GM21423 (cell line): ENCODE measurements around the gene CADM1.

Source experiments
- ATAC-seq: cut with Tn5 transposase; IDR thresholded peaks from one replicate; pipeline ENCODE4 v1.9.1; 2021; ENCODE audit warnings: mild to moderate bottlenecking, moderate library complexity; ENCODE audit not compliant: unreplicated experiment

CADM1 gene

DNA sequence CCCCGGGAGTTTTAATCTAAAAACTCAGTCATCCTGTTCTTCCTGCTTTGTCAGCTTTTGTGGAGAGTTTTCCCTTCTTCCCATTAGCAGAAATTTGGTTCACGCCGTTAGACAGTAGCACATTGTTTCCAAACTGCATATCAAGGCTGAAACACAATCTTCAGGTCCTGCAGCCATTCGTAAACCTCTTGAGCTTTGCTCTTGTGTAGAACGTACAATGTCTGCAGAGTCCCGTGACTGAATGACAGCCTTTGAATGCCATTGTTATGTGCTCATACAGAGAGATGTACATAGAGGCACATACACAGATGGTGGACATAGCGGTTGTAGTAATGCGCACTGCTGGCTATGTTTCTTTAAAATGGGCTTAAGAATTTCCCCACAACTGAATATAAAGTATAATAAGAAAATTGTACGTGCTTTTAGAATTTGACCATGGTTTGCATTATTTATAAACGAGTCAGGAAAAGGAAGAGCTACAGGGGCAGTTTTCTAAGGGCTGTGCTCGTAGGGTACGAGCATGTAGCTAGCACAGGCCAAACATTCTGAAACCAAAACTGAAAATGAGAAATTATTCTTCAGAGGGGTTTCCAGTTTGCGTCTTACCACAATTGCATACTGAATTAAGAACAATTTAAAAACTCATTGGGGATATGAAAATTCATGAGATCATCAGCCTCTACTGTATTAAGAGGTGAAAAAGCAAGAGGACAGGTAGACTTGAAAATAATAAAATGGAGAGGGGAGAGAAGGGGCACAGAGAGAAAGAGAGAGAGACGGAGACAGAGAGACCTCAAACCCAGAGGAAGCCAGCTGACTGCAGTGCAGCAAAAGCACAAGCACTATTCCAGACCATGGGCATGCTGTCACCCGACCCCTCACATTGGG lies 310.1 kb downstream of the CADM1 start:
- peak; percentile 64 for ATAC-seq

DNA sequence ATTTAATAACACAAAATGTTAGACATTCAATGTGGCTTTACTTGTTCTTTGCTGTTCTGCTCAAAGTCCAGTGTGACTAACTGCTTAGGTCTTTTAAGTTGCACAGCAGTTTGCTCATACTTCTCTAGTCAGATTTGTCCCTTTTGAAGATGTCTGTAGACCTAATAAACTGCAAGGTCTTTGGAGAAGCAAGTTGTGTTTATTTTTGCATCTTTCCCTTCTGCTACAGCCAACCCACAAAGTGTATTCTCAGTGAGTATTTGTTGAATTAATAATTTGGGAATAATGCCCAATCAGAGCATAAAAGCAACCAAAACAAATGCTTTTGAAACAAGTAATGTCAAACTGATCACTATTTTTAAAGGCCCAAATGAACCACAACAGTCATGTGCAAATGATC lies 312.5 kb downstream of the CADM1 start:
- no peak for ATAC-seq

GRCh38 chr11:115190196-115190595 lies 314.0 kb downstream of the CADM1 start:
- ATAC-seq = no peak

GRCh38 chr11:115188898-115189278 lies 315.3 kb downstream of the CADM1 start:
- ATAC-seq = no peak

GRCh38 chr11:115188188-115188897 lies 315.9 kb downstream of the CADM1 start:
- ATAC-seq = no peak

GRCh38 chr11:115185931-115186330 lies 318.3 kb downstream of the CADM1 start:
- no peak for ATAC-seq

DNA sequence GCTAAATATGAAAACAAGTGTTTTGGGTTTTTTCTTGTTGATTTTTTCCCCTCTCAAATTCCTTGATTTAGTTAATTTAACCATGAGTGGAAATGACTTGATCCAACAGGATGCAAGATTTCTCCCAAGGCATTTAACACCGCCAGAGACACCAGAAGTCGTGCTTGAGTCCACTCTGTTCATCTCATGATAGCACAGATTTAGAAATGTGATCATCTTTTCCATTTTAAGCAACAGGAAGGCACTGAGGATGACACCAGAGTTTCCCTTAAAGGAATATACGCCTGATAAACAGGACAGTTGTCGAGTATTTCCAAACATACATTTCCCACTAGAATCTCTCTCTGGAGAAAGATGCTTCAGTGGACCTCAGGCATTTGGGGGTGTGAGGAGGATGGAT lies 318.7 kb downstream of the CADM1 start:
- ATAC-seq = no peak

DNA sequence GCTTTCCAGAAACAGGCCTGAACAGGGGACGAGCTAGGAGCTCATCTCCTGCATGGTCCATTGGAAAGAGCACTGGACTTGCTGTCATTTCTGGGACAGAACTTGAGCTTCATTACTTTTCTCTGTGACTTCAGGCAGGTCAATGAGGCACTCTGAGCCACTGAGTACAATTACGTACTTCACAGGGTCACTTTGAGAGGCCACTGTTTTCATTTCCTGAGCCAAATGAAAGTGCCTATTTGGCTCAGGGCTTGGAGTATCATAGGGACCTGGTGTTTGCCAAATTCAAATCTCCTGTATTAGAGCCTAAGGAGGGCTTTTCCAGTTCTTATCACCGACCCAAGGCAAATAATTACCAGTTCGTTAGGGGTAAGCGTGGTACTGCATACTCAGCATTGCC lies 319.3 kb downstream of the CADM1 start:
- ATAC-seq = no peak

DNA sequence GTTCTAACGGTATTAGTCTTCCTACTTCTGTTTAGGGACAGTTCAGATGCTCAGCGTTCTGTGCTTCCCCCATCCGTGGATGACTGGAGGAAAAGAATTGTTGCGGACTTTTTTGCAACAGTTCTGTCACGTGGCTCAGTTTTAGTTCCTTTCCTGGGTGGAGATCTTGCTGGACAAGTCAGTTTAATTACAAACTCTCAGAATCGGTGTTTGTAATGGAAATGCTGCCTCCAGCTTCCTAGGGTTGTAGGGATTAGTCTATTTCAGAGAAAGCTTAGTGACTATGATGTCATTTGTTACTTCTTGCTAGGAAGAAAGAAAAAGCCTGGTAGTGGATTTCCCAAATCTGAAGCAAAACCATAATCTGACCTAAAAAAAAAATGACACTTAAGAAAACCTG lies 320.4 kb downstream of the CADM1 start:
- no peak for ATAC-seq

DNA sequence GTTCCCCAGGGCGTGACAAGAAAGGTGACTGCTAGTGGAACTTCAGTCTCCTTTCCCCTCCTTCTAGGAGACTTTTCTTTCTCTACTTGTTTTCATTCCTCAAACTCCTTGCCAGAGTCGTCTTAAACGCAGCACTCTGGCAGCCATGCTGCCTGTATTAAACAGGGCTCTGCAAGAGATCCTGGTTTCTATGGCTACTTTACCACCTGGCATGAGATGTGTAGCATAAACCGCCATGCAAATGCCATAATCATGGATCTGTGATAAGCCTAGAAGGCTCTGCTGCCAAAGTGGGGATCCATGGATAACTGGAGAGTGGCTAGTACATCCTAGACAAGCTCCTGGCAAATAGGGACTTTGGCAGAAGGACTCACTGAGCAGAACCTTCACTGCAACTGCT lies 321.1 kb downstream of the CADM1 start:
- ATAC-seq = no peak

- no peak for ATAC-seq
Measured at GRCh38 chr11:115182282-115182955, 321.8 kb downstream of the CADM1 start.

- ATAC-seq = no peak
Measured at GRCh38 chr11:115181538-115181937, 322.7 kb downstream of the CADM1 start.

DNA sequence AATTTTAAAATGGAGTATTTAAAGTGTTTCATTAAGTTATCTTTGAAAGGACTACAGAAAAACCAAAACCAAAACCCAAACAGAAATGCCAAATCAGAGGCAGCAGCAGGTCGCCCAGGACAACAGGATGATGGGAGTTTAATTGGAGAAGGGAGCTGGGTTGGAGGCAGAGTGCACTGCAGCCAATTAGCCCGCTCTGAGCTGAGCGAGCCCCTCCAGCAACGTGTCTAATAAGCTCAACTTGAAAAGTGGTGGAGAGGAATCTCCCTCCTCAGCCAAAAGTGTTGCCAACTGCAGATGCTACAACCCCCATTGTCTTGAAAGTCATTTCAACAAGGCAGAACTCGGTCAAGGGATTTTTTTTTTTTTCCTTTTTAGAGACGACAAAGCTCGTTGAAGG lies 323.9 kb downstream of the CADM1 start:
- no peak for ATAC-seq

DNA sequence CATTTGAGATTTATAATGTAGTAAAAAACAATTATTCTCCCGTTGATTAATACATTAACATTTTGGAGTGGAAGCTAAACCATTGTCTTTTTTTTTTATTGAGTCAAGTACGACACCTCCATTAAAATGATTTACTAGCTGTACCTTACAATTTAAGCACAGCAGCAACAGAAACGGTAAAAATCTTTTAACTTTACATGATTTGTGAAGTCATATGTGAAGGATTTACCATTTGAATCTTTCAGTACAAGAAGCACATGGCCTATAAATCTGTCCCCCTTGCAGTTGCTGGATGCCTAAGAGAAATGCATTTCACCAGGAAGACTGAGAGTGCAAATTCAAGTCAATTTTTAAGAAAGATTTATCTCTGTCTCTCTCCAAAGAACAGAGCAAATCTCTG lies 324.6 kb downstream of the CADM1 start:
- ATAC-seq = no peak

GRCh38 chr11:115178705-115179104 lies 325.5 kb downstream of the CADM1 start:
- ATAC-seq = no peak

GRCh38 chr11:115173136-115173535 lies 331.1 kb downstream of the CADM1 start:
- no peak for ATAC-seq

DNA sequence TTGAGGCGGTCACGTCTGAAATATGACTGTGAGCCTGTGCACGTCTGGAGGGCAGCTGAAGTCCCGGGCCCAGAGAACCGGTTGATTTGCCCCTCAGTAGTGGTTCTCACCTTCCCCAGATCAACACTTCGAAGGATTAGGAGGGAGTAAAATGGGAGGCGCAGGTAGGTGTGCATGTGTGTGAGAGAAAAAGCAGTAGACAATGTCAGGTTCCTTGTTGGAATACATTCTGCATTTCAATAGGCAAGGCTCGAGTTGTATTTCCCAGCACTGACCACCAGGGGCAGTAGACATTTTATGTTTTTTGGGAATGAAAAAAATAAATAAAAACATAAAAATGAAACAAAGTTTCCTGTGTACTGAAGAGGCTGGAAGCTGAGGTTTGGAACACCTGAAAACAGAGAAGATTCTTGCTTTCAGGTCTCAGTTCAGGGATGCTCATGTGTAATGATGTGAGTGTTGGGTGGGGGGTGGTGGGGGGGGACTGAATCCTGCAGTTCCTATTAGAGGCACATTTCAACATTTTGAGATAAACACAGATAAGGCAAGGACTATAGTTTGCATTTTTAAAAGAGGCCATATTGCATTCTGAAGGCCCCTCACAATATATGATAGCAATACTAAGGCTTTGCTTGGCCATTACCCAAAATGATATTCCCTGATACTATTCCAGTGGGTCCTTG lies 333.9 kb downstream of the CADM1 start:
- ATAC-seq = no peak

DNA sequence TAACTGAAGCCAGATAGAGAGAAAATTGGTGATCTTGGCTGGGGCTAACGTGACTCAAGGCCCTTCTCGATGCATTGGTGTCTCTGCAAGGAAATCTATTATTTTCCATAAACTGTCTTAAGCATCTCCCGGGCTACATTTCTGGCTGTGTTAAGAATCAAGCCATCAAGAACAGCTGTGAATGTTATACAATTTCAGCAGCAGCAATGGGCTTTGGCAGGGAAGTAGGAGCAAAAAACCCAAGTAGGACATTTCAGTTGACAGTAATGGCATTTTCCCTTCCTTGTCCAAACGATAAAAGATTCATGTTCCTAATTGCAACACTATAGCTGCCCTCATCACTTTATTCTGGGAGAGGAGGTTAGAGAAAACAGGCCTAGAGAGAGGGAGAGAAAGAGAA lies 335.0 kb downstream of the CADM1 start:
- ATAC-seq = no peak

DNA sequence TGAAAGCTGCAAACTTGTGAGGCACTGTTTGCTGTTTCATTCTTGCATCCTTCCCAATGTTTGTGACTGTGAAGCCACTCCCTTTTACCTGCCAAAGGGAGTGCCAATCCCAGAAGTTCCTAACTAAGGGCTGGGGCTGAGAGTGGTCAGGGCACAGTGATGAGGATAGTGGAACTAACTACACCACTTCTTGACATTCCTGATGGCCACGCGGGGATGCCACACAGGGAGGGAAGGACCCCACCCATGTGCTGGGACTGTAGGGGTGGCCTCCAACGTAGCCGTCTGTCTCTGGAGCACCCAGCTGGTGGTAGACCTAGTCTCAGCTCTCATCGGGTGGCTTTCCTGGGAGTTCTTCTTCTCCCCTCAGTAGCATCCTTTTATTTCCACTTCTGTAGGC lies 335.5 kb downstream of the CADM1 start:
- no peak for ATAC-seq

DNA sequence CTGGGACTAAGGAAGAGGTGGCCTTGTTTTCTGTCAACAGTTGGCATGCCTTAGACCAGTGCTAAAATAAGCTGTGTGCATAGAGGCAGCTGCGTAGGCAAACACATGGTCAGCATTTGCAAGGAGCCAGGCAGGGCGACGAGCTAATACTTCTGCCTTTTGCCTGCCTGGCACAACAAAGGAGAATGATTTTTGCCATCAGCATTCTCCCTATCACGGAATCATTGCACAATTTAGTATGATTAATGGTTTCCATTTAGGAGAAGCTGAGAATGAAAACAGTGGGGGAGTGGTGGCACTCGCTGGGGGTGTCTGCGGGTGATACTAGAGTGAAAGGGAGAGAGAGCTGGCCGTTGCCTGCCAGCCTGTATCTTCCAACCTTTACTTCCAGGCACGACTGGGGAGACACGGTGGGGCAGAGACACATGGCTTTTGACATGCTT lies 336.0 kb downstream of the CADM1 start:
- ATAC-seq = no peak

- ATAC-seq = no peak
Measured at GRCh38 chr11:115167456-115167855, 336.8 kb downstream of the CADM1 start.
